GM23248 (cell line): ENCODE results near the gene TAB2.

ENCODE experiments used
- EZH2 ChIP-seq: fragments of 200-600 bp; sonication (generic); IDR thresholded peaks from 2 replicates; pipeline ENCODE4 v1.6.1; 2018; ENCODE audit warnings: antibody characterized with exemption, mild to moderate bottlenecking; ENCODE audit not compliant: insufficient read depth, poor library complexity, severe bottlenecking
- EZH2phosphoT487 ChIP-seq: fragments of 200-600 bp; sonication (generic); IDR thresholded peaks from 2 replicates; pipeline ENCODE4 v1.6.1; 2018; ENCODE audit warnings: antibody characterized with exemption, moderate library complexity, mild to moderate bottlenecking, low read depth; ENCODE audit not compliant: insufficient read depth

- TF ChIP-seq EZH2phosphoT487 (no peak), EZH2 (no peak)
Observed at GRCh38 chr6:149311766-149312165, 5.7 kb upstream of the TAB2 start.
